Activated CD8-positive, alpha-beta memory T cell treated with anti-CD3 and anti-CD28 coated beads for 36 hours (primary cell): ENCODE measurements around the gene FAAH. TPM values are rescaled to one million over a fixed set of nuclear protein-coding genes. Genes with fewer than 3 reads are reported as not detected.

Source experiments
- CTCF ChIA-PET: fragments of 350-600 bp; sonication (Branson Sonifier 250); formaldehyde crosslinking; loops from one replicate; lab custom pipeline; 2021; ENCODE audit warnings: antibody characterized with exemption; lab: Charles Lee
- POLR2A ChIA-PET: fragments of 350-600 bp; sonication (Branson Sonifier 250); formaldehyde crosslinking; loops from one replicate; lab custom pipeline; 2021; ENCODE audit warnings: antibody characterized with exemption; lab: Charles Lee
- total RNA-seq, 2 experiments: library from RNA; stranded (reverse); gene quantifications; one replicate each; pipeline ENCODE4 v1.2.3, GENCODE V29; 2021

Gene FAAH
- total RNA-seq, 2 experiments from 2014 or later = 4.8 to 5.3 TPM

- CTCF ChIA-PET = interaction anchor here (1.1 to 1.3 kb wide), 2 partner anchors 12 to 89 kb away, joined by 3 to 4 read pairs; no protein-coding TSS in a partner anchor
Measured at GRCh38 chr1:46458846-46459245, 64.7 kb downstream of the FAAH start.

GRCh38 chr1:46459315-46459714 lies 65.2 kb downstream of the FAAH start:
- ChIA-PET POLR2A (no interaction called here), CTCF (interaction anchor here (1.3 kb wide), 1 partner anchor 12 kb away, joined by 4 read pairs; no protein-coding TSS in a partner anchor)

More at GRCh38 chr1:46458846-46459245, 64.7 kb downstream of the FAAH start:
- POLR2A ChIA-PET = no interaction called here

- CTCF ChIA-PET = no interaction called here
Measured at GRCh38 chr1:46461017-46461808, 67.1 kb downstream of the FAAH start.

GRCh38 chr1:46461809-46462448 lies 67.8 kb downstream of the FAAH start:
- POLR2A ChIA-PET = no interaction called here
- CTCF ChIA-PET = no interaction called here

More at GRCh38 chr1:46461017-46461808, 67.1 kb downstream of the FAAH start:
- POLR2A ChIA-PET = no interaction called here

Other genes starting within 250 kb of the FAAH start
- not detected for gene TSPAN1, start 219.2 kb upstream of the FAAH start, total RNA-seq
- not detected for gene P3R3URF, start 217.8 kb upstream of the FAAH start, total RNA-seq
- gene POMGNT1, start 195.9 kb upstream of the FAAH start, total RNA-seq = 10 to 100 TPM; 52.8 to 59.0 TPM
- gene LURAP1, start 191.0 kb upstream of the FAAH start, total RNA-seq = under 1 TPM; 0.08 to 0.19 TPM
- 10 to 100 TPM; 60.9 to 63.1 TPM for gene RAD54L, start 146.6 kb upstream of the FAAH start, total RNA-seq
- 10 to 100 TPM; 37.2 TPM for gene LRRC41, start 90.7 kb upstream of the FAAH start, total RNA-seq
- gene UQCRH, start 90.6 kb upstream of the FAAH start, total RNA-seq = 100 to 1,000 TPM; 393 to 395 TPM
- 10 to 100 TPM; 28.8 to 30.8 TPM for gene NSUN4, start 53.5 kb upstream of the FAAH start, total RNA-seq
- not detected for gene DMBX1, start 95.5 kb downstream of the FAAH start, total RNA-seq
- gene KNCN, start 157.3 kb downstream of the FAAH start, total RNA-seq = not detected
- 10 to 100 TPM; 28.3 to 28.9 TPM for gene MKNK1, start 210.0 kb downstream of the FAAH start, total RNA-seq
- gene MOB3C, start 222.5 kb downstream of the FAAH start, total RNA-seq = 1 to 10 TPM; 7.6 to 7.7 TPM